Panc1 (cell line): ENCODE measurements around the gene CHST9.

ENCODE experiments used
- CTCF ChIP-seq: fragments of 450-650 bp; IDR thresholded peaks from 2 replicates; pipeline ENCODE4 v1.5.1; 2017; ENCODE audit warnings: mild to moderate bottlenecking
- REST ChIP-seq, 2 experiments: IDR thresholded peaks; 2 replicates each; pipeline ENCODE4 v1.6.1; 2011 to 2012; ENCODE audit warnings: low read depth in 2 of 2, control low read depth in 1 of 2, low read length in 1 of 2, mild to moderate bottlenecking in 1 of 2, moderate library complexity in 1 of 2; ENCODE audit not compliant: insufficient read depth in 1 of 2

- TF ChIP-seq REST (IDR thresholded peaks at IDR 0.05; ENCODE audit: insufficient read depth in 1 of 2, low read depth in 2 of 2, low read length in 1 of 2) (no peak), CTCF (no peak)
Observed at GRCh38 chr18:27226556-27227075, 41.5 kb upstream of the CHST9 start.
